Stimulated activated CD8-positive, alpha-beta memory T cell treated with anti-CD3 and anti-CD28 coated beads, Interleukin-12 subunit alpha, Interleukin-12 subunit beta, amount 100 ng/mL, for 24 hours (primary cell): ENCODE data around the gene MYMX.
A peak's percentile ranks its signal among the peaks of the same experiment; 100 is the strongest.

Experiments used
- DNase-seq: peaks from one replicate; pipeline ENCODE4 v3.0.0-alpha.2; 2020; ENCODE audit errors: extremely low read depth

MYMX gene

GRCh38 chr6:44264154-44265006 is 47.7 kb downstream of the MYMX start:
- no peak for DNase-seq

DNA sequence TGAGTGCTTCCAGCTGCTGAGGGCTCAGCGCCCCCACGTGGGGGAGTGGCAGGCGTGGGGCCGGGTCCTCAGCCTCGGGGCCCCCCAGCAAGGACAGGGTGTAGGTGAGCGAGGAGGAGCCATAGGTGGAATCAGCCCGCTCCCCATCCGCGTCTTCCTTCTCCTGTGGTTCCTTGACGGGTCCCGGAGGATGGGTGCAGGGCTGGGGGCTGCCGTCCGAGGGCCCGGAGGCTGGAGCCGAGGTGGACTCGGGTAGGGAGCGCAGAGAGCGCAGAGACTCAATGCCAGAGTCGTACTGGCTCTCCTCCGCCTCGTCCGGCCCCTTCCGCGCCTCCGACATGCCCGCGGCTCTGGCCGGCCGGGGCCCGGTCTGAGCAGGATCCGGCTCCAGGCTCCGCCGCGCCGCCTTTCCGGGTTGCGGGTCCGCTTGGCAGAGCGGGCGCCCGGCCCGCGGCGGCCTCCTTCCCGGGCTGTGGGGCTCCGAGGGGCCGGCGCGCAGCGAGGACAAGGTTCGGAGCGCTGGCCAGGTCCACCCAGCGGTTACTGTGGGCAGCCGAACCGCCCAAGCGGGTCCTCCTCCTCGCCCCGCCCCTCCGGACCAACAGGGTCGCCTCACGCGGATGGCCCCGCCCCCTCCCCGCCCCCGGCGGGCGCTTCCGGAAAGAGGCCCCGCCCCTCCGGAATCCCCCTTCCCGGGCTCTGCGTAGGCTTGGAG is 48.4 kb downstream of the MYMX start, which contains the start of gene NFKBIE:
Gene NFKBIE, minus strand, starts transcription at position 545 of the 715 bp plus-strand sequence. Its CDS starts 205 bp downstream, at position 340.
- DNase-seq = peak; percentile 86

GRCh38 chr6:44265722-44266233 is 49.1 kb downstream of the MYMX start:
- no peak for DNase-seq

DNA sequence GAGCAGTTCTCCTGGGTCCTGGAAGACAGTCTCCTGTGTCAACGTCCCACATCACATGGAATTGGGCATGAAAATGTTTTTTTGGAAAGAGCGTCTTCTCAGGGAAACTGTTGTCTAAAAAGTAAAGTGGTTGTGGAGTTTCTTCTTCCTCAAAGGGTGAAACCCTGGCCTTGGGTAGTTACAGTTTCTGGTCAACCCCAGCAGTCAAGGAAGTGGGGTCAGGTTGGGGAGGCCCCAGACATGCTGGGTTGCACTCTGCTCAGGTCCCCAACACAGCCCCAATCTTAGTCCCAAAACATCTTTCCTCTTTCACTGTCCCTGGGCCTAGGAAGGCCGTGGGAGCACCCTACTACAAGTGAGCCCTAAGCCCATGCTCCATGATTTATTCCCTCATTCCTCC is 49.6 kb downstream of the MYMX start:
- no peak for DNase-seq

DNA sequence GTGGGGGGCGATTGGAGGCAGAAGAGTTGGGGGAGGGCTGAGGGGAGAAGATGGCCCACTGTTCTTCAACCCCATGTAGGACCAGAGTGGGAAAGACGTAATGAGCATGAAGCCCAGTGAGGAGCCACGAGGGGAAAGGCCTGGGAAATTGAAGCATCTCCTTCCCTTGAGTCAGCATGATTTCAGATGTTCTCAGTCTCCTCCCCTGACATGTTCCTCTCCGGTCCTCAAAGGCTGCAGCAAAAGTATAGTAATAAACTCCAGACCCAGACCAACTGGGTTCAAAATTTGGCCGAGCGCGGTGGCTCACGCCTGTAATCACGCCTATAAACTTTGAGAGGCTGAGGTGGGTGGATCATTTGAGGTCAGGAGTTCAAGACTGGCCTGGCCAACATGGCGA is 50.5 kb downstream of the MYMX start:
- DNase-seq = no peak
